GM18519 (cell line): ENCODE data around the gene NDUFB7.
A peak's percentile ranks its signal among the peaks of the same experiment; 100 is the strongest.

ENCODE experiments used
- ATAC-seq: cut with Tn5 transposase; IDR thresholded peaks from one replicate; pipeline ENCODE4 v1.9.1; 2021; ENCODE audit warnings: mild to moderate bottlenecking, moderate library complexity; ENCODE audit not compliant: unreplicated experiment, low FRiP score

The NDUFB7 gene

GRCh38 chr19:14528419-14529253 lies 43.2 kb downstream of the NDUFB7 start:
- ATAC-seq, result no peak

- ATAC-seq, result no peak
Observed at GRCh38 chr19:14526423-14526822, 45.4 kb downstream of the NDUFB7 start.

GRCh38 chr19:14525729-14526128 lies 46.1 kb downstream of the NDUFB7 start:
- ATAC-seq, result no peak

GRCh38 chr19:14520543-14520942 lies 51.3 kb downstream of the NDUFB7 start:
- ATAC-seq, result no peak

GRCh38 chr19:14519860-14520407 lies 51.9 kb downstream of the NDUFB7 start:
- no peak for ATAC-seq

- ATAC-seq, result no peak
Observed at GRCh38 chr19:14519245-14519859, 52.5 kb downstream of the NDUFB7 start.

- peak; percentile 38 for ATAC-seq
Observed at GRCh38 chr19:14517840-14518505, 53.9 kb downstream of the NDUFB7 start, which contains the start of gene DNAJB1. TSS of gene DNAJB1 (minus strand) at chr19:14518397. CDS start at chr19:14518349, 48 bp downstream.

GRCh38 chr19:14517446-14517839 lies 54.4 kb downstream of the NDUFB7 start:
- no peak for ATAC-seq

- ATAC-seq, result no peak
Observed at GRCh38 chr19:14516746-14517438, 55.0 kb downstream of the NDUFB7 start.
